ENCODE measurements around the gene CYTH1. TPM values are rescaled to one million over a fixed set of nuclear protein-coding genes. Genes with fewer than 3 reads are reported as not detected.

CYTH1 gene
- total RNA-seq, 4 donors from 2014 or later, result 103 to 156 (median 142) TPM

GRCh38 chr17:78642707-78643106, 139.4 kb downstream of the CYTH1 start:
- intact Hi-C loops (cut with DNase I; ENCODE audit: low total_unique reads), result loop anchor here (10.0 kb wide), 1 partner anchor 78 kb away; no protein-coding TSS in a partner anchor
- peaks cover 5% of the 10 kb centered on the region for H3K27me3 ChIP-seq
- DNase-seq, result no peak
- no peaks in the 10 kb centered on the region for H3K9me3 ChIP-seq
- WGBS, 2 donors (ENCODE audit: low coverage in 1 of 2), result 88 to 100% methylated on average over 1 of the region's 1 CpG
- in situ Hi-C loops (cut with MboI; ENCODE audit: low pct_ligation_motif_present in 1 of 4, low pct_unique_long_range_greater_than_20kb in 1 of 4, low sequenced_read_pairs in 3 of 4), result no loop called here
- no peaks in the 10 kb centered on the region for H3K4me1 ChIP-seq
- no peaks in the 10 kb centered on the region for H3K36me3 ChIP-seq
- TF ChIP-seq POLR2AphosphoS5 (IDR thresholded peaks at IDR 0.05) (no peak), CTCF (IDR thresholded peaks at IDR 0.05) (no peak), POLR2A (IDR thresholded peaks at IDR 0.05) (no peak)
- no peak overlapping the region for H3K4me3 ChIP-seq
- no peak overlapping the region for H3K27ac ChIP-seq

- DNase-seq, result no peak
- Histone ChIP-seq H3K36me3 (no peaks in the 10 kb centered on the region), H3K9me3 (no peaks in the 10 kb centered on the region), H3K4me3 (no peak overlapping the region), H3K27ac (no peak overlapping the region), H3K27me3 (peaks cover 5% of the 10 kb centered on the region), H3K4me1 (no peaks in the 10 kb centered on the region)
- intact Hi-C loops (cut with DNase I; ENCODE audit: low total_unique reads) (loop anchor here (10.0 kb wide), 1 partner anchor 77 kb away; no protein-coding TSS in a partner anchor), in situ Hi-C loops (cut with MboI; ENCODE audit: low pct_ligation_motif_present in 1 of 4, low pct_unique_long_range_greater_than_20kb in 1 of 4, low sequenced_read_pairs in 3 of 4) (no loop called here)
- TF ChIP-seq CTCF (IDR thresholded peaks at IDR 0.05), result no peak
- no peak for TF ChIP-seq POLR2AphosphoS5 (IDR thresholded peaks at IDR 0.05)
- TF ChIP-seq POLR2A (IDR thresholded peaks at IDR 0.05), result no peak
- no peak for TF ChIP-seq EP300 (IDR thresholded peaks at IDR 0.05; ENCODE audit: low read depth)
- WGBS, 2 donors (ENCODE audit: low coverage in 1 of 2), result 60 to 97% methylated on average over 1 to 18 of the region's 18 CpGs
These were observed 140.4 kb downstream of the CYTH1 start for GRCh38 chr17:78641666-78642065.

GRCh38 chr17:78641243-78641642, 140.8 kb downstream of the CYTH1 start:
- no peaks in the 10 kb centered on the region for H3K4me1 ChIP-seq
- no peaks in the 10 kb centered on the region for H3K9me3 ChIP-seq
- H3K4me3 ChIP-seq, result no peak overlapping the region
- H3K27ac ChIP-seq, result no peak overlapping the region
- TF ChIP-seq POLR2AphosphoS5 (IDR thresholded peaks at IDR 0.05) (no peak), POLR2A (IDR thresholded peaks at IDR 0.05) (no peak), CTCF (IDR thresholded peaks at IDR 0.05) (no peak), EP300 (IDR thresholded peaks at IDR 0.05; ENCODE audit: low read depth) (no peak)
- no peaks in the 10 kb centered on the region for H3K36me3 ChIP-seq
- intact Hi-C loops (cut with DNase I; ENCODE audit: low total_unique reads) (loop anchor here (10.0 kb wide), 1 partner anchor 76 kb away; no protein-coding TSS in a partner anchor), in situ Hi-C loops (cut with MboI; ENCODE audit: low pct_ligation_motif_present in 1 of 4, low pct_unique_long_range_greater_than_20kb in 1 of 4, low sequenced_read_pairs in 3 of 4) (no loop called here)
- DNase-seq, result no peak
- H3K27me3 ChIP-seq, result peaks cover 4% of the 10 kb centered on the region
- 96% methylated on average over 6 of the region's 6 CpGs; no CpG with 5 or more reads in 1 of the 2 donors for WGBS, 2 donors (ENCODE audit: low coverage in 1 of 2)

- no peak overlapping the region for H3K27ac ChIP-seq
- TF ChIP-seq POLR2AphosphoS5 (IDR thresholded peaks at IDR 0.05), result no peak
- no peak for TF ChIP-seq CTCF (IDR thresholded peaks at IDR 0.05)
- TF ChIP-seq EP300 (IDR thresholded peaks at IDR 0.05; ENCODE audit: low read depth), result no peak
- no peak for TF ChIP-seq POLR2A (IDR thresholded peaks at IDR 0.05)
- no peak overlapping the region for H3K4me3 ChIP-seq
- 72% methylated on average over 4 of the region's 4 CpGs; no CpG with 5 or more reads in 1 of the 2 donors for WGBS, 2 donors (ENCODE audit: low coverage in 1 of 2)
- no peaks in the 10 kb centered on the region for H3K27me3 ChIP-seq
- in situ Hi-C loops (cut with MboI; ENCODE audit: low pct_ligation_motif_present in 1 of 4, low pct_unique_long_range_greater_than_20kb in 1 of 4, low sequenced_read_pairs in 3 of 4) (no loop called here), intact Hi-C loops (cut with DNase I; ENCODE audit: low total_unique reads) (loop anchor here (10.0 kb wide), 1 partner anchor 76 kb away; no protein-coding TSS in a partner anchor)
- no peaks in the 10 kb centered on the region for H3K9me3 ChIP-seq
- DNase-seq, result no peak
- H3K4me1 ChIP-seq, result no peaks in the 10 kb centered on the region
- H3K36me3 ChIP-seq, result no peaks in the 10 kb centered on the region
These were observed 141.4 kb downstream of the CYTH1 start for GRCh38 chr17:78640700-78641099.
